Progenitor cell of endocrine pancreas (in vitro differentiated cells): Measurements from ENCODE around the gene OLAH. TPM values are rescaled to one million over a fixed set of nuclear protein-coding genes. Genes with fewer than 3 reads are reported as not detected.

Experiments
- DNase-seq: peaks from one replicate; pipeline ENCODE4 v3.0.0; 2021; ENCODE audit warnings: low spot score; ENCODE audit not compliant: unreplicated experiment
- H3K27ac Mint-ChIP-seq: 2 replicates; pipeline ENCODE4 v1.8.0; 2021; ENCODE audit warnings: mild to moderate bottlenecking, moderate library complexity, mixed read lengths
- H3K27me3 Mint-ChIP-seq: 2 replicates; pipeline ENCODE4 v1.8.0; 2021; ENCODE audit warnings: mixed read lengths
- H3K36me3 Mint-ChIP-seq: 2 replicates; pipeline ENCODE4 v1.8.0; 2022; ENCODE audit warnings: mixed read lengths; ENCODE audit not compliant: insufficient read depth
- H3K4me1 Mint-ChIP-seq: 2 replicates; pipeline ENCODE4 v1.8.0; 2021; ENCODE audit warnings: low read depth, mixed read lengths
- H3K4me3 Mint-ChIP-seq: 2 replicates; pipeline ENCODE4 v1.8.0; 2021; ENCODE audit warnings: low read depth, mild to moderate bottlenecking, moderate library complexity, mixed read lengths
- H3K9me3 Mint-ChIP-seq: 2 replicates; pipeline ENCODE4 v1.8.0; 2021; ENCODE audit warnings: low read depth, mixed read lengths
- total RNA-seq: library from RNA; stranded (reverse); gene quantifications from 2 replicates; pipeline ENCODE4 v1.2.1, GENCODE V29; 2021
- TF ChIP-seq, protein P1 (sequence below): fragments of 200-600 bp; sonication (generic); IDR thresholded peaks from one replicate; pipeline ENCODE4 v1.5.0; 2021; ENCODE audit warnings: antibody characterized with exemption, mild to moderate bottlenecking; ENCODE audit not compliant: unreplicated experiment

The OLAH gene
- total RNA-seq, 1 donor from 2014 or later = not detected

DNA sequence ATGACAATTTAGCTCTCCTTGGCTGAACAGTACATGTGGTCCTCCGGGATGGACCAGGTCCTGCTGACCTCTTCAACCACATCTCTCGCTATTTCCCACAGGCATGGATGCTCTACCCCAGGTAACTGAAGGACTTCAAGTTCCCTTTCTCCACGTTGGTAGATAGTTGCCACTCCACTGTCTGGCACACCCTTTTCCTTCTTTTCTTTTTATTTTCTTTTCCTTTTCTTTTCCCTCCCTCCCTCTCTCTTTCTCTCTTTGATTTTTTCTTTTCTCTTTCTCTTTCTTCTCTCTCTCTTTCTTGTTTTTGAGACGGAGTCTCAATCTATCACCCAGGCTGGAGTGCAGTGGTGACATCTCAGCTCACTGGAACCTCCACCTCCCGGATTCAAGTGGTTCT is 47.7 kb downstream of the OLAH start:
- Mint-ChIP-seq H3K9me3 (no peaks in the 10 kb centered on the region), H3K27me3 (peaks cover 10% of the 10 kb centered on the region), H3K4me3 (no peak overlapping the region), H3K4me1 (peaks cover under 1% of the 10 kb centered on the region), H3K36me3 (no peaks in the 10 kb centered on the region), H3K27ac (no peak overlapping the region)
- no peak for DNase-seq
- TF ChIP-seq, protein P1, sequence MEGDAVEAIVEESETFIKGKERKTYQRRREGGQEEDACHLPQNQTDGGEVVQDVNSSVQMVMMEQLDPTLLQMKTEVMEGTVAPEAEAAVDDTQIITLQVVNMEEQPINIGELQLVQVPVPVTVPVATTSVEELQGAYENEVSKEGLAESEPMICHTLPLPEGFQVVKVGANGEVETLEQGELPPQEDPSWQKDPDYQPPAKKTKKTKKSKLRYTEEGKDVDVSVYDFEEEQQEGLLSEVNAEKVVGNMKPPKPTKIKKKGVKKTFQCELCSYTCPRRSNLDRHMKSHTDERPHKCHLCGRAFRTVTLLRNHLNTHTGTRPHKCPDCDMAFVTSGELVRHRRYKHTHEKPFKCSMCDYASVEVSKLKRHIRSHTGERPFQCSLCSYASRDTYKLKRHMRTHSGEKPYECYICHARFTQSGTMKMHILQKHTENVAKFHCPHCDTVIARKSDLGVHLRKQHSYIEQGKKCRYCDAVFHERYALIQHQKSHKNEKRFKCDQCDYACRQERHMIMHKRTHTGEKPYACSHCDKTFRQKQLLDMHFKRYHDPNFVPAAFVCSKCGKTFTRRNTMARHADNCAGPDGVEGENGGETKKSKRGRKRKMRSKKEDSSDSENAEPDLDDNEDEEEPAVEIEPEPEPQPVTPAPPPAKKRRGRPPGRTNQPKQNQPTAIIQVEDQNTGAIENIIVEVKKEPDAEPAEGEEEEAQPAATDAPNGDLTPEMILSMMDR = no peak

- Mint-ChIP-seq H3K9me3 (no peaks in the 10 kb centered on the region), H3K4me3 (no peak overlapping the region), H3K4me1 (peaks cover 7% of the 10 kb centered on the region), H3K36me3 (no peaks in the 10 kb centered on the region), H3K27me3 (peaks cover 10% of the 10 kb centered on the region), H3K27ac (no peak overlapping the region)
- DNase-seq = no peak
- TF ChIP-seq, protein P1 = no peak
Observed at GRCh38 chr10:15092855-15093408, 49.2 kb downstream of the OLAH start.

DNA sequence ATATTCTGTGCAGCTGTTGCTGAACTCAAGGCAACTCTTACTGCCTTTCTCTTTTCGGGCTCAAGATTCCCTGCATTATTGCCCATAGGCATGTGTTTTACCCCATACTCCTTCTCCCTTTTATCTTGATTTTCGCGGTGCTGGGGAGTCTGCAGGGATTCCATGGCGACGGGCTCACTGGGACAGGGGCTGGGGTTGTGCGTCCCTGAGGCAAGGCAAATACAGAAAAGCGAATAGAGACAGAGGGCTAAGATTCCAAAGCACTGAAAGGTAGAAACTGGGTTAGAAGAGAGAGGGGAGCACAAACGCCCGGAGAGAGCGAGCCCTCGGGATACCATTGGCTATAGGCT is 52.9 kb downstream of the OLAH start:
- peak overlapping the region; percentile 96 for H3K27ac Mint-ChIP-seq
- H3K9me3 Mint-ChIP-seq = no peaks in the 10 kb centered on the region
- H3K27me3 Mint-ChIP-seq = peaks cover 3% of the 10 kb centered on the region
- DNase-seq = no peak
- TF ChIP-seq, protein P1 = no peak
- H3K36me3 Mint-ChIP-seq = peaks cover 1% of the 10 kb centered on the region
- peak overlapping the region; percentile 98 for H3K4me3 Mint-ChIP-seq
- peaks cover 17% of the 10 kb centered on the region for H3K4me1 Mint-ChIP-seq

DNA sequence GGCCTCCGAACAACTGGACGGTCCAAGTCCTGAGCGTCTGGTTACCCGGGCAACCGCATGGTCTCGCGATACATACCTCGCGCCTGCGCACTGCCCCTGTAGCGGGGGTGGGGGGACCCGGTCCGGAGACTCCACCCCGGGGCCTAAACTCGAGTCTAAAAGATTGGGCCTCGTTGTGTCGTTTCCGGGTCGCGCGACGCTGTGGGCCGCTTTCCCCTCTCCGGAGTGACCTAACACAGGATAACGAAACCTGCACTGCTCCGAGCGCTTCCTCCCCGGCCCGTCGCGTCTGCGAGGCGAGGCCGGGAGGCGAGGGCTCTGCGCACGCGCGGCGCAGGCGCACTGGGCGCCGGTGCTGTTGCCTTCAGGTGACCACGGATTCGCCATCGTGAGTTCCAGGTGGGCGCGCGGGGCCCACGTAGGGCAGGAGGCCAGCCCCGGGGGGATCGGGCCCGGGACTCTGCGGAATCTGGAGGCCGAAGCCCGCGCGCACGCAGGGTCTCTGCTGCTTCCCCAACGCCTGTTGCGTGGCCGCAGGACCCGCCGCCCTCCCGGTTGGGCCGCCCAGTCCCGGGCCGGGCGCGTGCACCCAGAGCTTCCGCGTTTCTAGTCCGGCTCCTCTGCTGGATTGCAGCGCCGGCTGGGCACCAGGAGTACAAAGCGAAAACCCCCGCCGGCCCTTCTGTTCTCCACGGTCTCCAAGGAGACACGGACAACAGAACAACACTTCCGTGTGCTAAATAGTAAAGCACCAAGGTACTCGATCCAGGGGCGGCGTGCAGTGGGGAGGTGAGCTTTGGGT is 53.5 kb downstream of the OLAH start, which contains the start of gene RPP38:
RPP38 (plus strand) TSS at position 345 of the 802 bp plus-strand sequence. CDS start 5,960 bp downstream, outside the sequence.
- Mint-ChIP-seq H3K9me3 (no peaks in the 10 kb centered on the region), H3K4me1 (peaks cover 17% of the 10 kb centered on the region), H3K4me3 (peak within 1 kb of the TSS; percentile 98), H3K27me3 (no peaks in the 10 kb centered on the region), H3K36me3 (peaks cover 1% of the 10 kb centered on the region), H3K27ac (peak within 1 kb of the TSS; percentile 99)
- DNase-seq = peak; percentile 96
- TF ChIP-seq, protein P1 = no peak

DNA sequence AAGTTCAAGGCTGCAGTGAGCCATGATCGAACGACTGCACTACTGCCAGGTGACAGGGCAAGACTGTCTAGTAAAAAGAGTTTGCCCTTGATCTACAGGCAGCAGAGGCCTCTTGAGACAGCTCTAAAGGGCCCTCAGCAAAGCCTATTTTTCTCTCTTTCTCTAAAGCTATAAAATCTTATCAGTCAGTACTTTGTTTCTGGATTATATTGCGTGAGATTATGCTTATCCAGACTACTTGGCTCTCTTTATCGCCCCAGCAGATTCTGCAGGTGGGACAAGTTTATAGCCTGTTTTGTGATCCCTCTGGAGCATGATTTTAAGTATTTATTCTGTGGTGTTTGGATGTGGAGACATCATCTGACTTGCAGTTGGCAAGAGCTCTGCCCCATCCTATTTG is 56.1 kb downstream of the OLAH start:
- H3K27me3 Mint-ChIP-seq = no peaks in the 10 kb centered on the region
- peak overlapping the region; percentile 50 for H3K27ac Mint-ChIP-seq
- TF ChIP-seq, protein P1 = no peak
- peaks cover 4% of the 10 kb centered on the region for H3K36me3 Mint-ChIP-seq
- no peak overlapping the region for H3K4me3 Mint-ChIP-seq
- H3K9me3 Mint-ChIP-seq = no peaks in the 10 kb centered on the region
- H3K4me1 Mint-ChIP-seq = peaks cover 17% of the 10 kb centered on the region
- DNase-seq = no peak
